Uterus (tissue), 2 donors: ENCODE data around the gene FDX2.

Experiments
- CTCF ChIP-seq, 4 experiments: fragments of 200-600 bp in 2 of 4; fragments of 450-650 bp in 2 of 4; sonication (generic) in 2 of 4; IDR thresholded peaks; one replicate each; pipeline ENCODE4 v1.5.1; 2016 to 2019; ENCODE audit warnings: antibody characterized with exemption in 4 of 4, mild to moderate bottlenecking in 2 of 4, moderate library complexity in 1 of 4
- POLR2A ChIP-seq, 2 donors: fragments of 450-650 bp; IDR thresholded peaks; one replicate each; pipeline ENCODE4 v1.6.1; 2016; ENCODE audit warnings: antibody characterized with exemption in 2 of 2, mild to moderate bottlenecking in 1 of 2, moderate library complexity in 1 of 2

DNA sequence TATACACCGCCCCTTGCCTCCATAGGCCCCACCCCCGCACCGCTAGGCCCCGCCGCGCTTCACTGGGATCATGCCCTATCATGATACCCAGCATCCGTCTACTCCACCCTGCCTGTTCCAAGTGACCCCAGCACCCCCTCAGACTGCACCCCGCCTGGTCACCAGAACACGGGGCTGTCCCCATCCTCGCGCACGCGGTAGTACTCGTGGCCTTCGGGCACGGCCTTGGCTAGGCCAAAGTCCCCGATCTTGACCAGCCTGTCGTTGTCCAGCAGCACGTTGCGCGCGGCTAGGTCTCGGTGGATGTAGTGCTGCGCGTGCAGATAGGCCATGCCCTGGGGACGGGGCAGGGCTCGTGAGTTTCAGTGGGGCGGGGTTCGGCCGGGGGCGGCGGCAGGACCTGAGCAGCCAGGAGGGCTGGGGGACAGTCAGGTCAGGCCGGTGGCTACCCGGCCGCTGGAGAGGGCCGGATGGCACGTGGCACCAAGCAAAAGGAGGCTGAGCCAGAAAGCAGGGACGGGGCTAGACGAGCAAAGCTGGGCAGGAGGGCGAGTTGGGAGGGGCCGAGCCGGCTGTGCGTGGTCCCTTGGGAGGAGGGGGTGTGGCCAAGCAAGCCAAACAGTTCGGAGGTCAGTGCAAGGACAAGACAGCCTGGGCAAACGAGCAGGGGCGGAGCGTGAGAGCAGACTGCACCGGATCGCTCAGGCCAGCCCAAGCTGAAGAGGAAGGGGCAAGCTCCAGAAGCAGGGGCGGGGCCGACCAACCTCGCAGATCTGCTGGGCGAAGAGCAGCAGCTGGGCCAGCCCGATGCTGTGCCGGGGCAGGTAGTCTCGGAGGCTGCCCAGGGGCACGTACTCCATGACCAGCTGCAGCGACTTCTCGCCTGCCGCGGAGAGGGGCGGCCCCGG, 37.2 kb upstream of the FDX2 start:
- TF ChIP-seq CTCF (IDR thresholded peaks at IDR 0.05) (no peak), POLR2A (IDR thresholded peaks at IDR 0.05) (no peak)
